ENCODE data around the gene ZNFX1. TPM values are rescaled to one million over a fixed set of nuclear protein-coding genes. Genes with fewer than 3 reads are reported as not detected.

Gene ZNFX1
- total RNA-seq, 1 donor from 2014 or later, result 6.9 TPM

DNA sequence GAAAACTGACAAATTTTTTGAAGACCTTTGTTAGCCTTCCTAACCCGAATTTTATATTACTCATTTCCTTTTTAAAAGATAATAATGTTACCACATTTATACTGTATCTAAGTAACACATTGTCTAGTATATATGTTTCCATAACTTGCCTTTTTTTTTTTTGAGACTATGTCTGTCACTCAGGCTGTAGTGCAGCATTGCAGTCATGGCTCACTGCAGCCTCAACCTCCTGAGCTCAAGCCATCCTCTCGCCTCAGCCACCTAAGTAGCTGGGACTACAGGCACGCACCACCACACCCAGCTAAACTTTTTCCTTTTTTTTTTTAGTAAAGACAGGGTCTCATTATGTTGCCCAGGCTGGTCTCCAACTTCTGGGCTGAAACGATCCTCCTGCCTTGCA, 18.6 kb downstream of the ZNFX1 start:
- Mint-ChIP-seq H3K36me3 (peaks cover 33% of the 10 kb centered on the region), H3K9me3 (no peaks in the 10 kb centered on the region), H3K27ac (no peak overlapping the region), H3K27me3 (ENCODE audit: insufficient read depth, low read depth) (no peaks in the 10 kb centered on the region), H3K4me1 (no peaks in the 10 kb centered on the region), H3K4me3 (no peak overlapping the region)
- Histone ChIP-seq H3K4me3 (no peak overlapping the region), H2AFZ (replicated peaks) (no peak overlapping the region), H4K20me1 (ENCODE audit: low read depth) (no peaks in the 10 kb centered on the region), H3K9ac (no peak overlapping the region), H3K4me1 (no peaks in the 10 kb centered on the region), H3F3A (ENCODE audit: low read depth) (no peaks in the 10 kb centered on the region), H3K4me2 (no peak overlapping the region), H3K36me3 (no peaks in the 10 kb centered on the region), H3K27me3 (no peaks in the 10 kb centered on the region), H3K9me3 (ENCODE audit: low read depth) (no peaks in the 10 kb centered on the region), H3K27ac (no peak overlapping the region), H3K79me2 (ENCODE audit: low read depth) (no peaks in the 10 kb centered on the region)
- TF ChIP-seq, protein P1, sequence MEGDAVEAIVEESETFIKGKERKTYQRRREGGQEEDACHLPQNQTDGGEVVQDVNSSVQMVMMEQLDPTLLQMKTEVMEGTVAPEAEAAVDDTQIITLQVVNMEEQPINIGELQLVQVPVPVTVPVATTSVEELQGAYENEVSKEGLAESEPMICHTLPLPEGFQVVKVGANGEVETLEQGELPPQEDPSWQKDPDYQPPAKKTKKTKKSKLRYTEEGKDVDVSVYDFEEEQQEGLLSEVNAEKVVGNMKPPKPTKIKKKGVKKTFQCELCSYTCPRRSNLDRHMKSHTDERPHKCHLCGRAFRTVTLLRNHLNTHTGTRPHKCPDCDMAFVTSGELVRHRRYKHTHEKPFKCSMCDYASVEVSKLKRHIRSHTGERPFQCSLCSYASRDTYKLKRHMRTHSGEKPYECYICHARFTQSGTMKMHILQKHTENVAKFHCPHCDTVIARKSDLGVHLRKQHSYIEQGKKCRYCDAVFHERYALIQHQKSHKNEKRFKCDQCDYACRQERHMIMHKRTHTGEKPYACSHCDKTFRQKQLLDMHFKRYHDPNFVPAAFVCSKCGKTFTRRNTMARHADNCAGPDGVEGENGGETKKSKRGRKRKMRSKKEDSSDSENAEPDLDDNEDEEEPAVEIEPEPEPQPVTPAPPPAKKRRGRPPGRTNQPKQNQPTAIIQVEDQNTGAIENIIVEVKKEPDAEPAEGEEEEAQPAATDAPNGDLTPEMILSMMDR (IDR thresholded peaks at IDR 0.05), result no peak
- TF ChIP-seq EZH2 (IDR thresholded peaks at IDR 0.05), result no peak
- no peak for TF ChIP-seq EZH2phosphoT487 (IDR thresholded peaks at IDR 0.05)
- DNase-seq (ENCODE audit: low spot score), result no peak

DNA sequence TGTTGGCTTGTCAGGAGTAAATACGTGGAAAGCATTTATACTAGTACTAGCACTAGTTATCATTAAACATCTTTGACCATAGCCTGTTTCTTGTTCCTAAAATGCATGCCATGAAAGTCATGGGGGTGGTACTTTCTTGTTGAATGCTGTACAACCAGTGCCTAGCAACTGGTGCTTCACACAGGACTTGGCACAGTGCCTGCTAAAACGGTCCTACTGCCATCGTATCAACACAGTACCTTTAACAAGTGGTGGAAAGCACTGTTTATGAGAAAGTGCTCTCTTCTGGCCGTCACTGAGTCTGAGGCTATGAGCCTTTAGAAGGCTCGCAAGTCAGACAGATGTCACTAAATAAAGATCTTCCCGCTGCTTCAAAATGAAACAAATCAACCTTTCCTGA, 21.6 kb downstream of the ZNFX1 start:
- Mint-ChIP-seq H3K4me1 (peaks cover 3% of the 10 kb centered on the region), H3K36me3 (peaks cover 33% of the 10 kb centered on the region), H3K9me3 (no peaks in the 10 kb centered on the region), H3K27me3 (ENCODE audit: insufficient read depth, low read depth) (no peaks in the 10 kb centered on the region), H3K4me3 (no peak overlapping the region), H3K27ac (no peak overlapping the region)
- no peak for TF ChIP-seq EZH2 (IDR thresholded peaks at IDR 0.05)
- no peak for TF ChIP-seq EZH2phosphoT487 (IDR thresholded peaks at IDR 0.05)
- TF ChIP-seq, protein P1 (IDR thresholded peaks at IDR 0.05), result no peak
- H3K9ac ChIP-seq, result no peak overlapping the region
- no peak overlapping the region for H3K4me2 ChIP-seq
- no peaks in the 10 kb centered on the region for H3K79me2 ChIP-seq (ENCODE audit: low read depth)
- no peaks in the 10 kb centered on the region for H3F3A ChIP-seq (ENCODE audit: low read depth)
- no peaks in the 10 kb centered on the region for H3K9me3 ChIP-seq (ENCODE audit: low read depth)
- no peaks in the 10 kb centered on the region for H3K4me1 ChIP-seq
- no peaks in the 10 kb centered on the region for H4K20me1 ChIP-seq (ENCODE audit: low read depth)
- DNase-seq (ENCODE audit: low spot score), result no peak
- no peak overlapping the region for H3K27ac ChIP-seq
- no peaks in the 10 kb centered on the region for H3K27me3 ChIP-seq
- H3K36me3 ChIP-seq, result no peaks in the 10 kb centered on the region
- no peak overlapping the region for H2AFZ ChIP-seq (replicated peaks)
- H3K4me3 ChIP-seq, result no peak overlapping the region

DNA sequence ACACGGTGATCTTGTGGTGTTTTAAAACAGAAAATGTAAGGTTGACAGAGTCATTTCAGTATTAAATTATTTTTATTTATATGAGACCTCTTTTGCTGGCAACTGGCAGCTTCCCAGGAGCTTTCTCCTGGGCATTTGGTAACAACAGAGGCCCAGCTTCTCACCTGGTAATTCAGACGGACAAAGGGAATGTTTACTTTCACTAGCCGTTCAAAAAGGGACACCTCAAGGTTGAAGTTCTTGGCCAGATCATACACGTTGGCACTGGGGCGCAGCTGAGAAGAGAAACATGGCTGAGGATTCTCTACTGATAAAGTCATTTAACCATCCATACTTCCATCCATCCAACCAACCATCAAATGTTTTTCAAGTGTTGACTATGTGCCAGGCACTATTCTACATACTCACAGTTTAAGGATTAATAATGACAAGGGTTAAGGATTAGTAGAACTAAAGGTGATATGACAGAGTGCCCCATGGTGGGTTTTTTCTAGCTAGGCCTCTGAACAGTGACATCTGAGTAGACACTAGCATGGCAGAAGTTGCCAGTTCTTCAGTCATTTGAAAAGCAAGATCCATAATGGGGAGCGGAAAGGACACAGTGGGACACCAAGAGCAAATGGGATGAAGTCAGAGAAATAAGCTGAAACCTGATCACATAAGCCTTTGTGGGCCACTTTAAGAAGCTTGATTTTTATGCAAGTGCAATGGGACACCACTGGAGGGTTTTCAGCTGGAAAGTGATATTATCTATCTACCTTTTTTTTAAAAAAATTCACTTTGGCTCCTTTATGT, 25.1 kb downstream of the ZNFX1 start:
- no peaks in the 10 kb centered on the region for H3F3A ChIP-seq (ENCODE audit: low read depth)
- TF ChIP-seq EZH2 (IDR thresholded peaks at IDR 0.05) (no peak), EZH2phosphoT487 (IDR thresholded peaks at IDR 0.05) (no peak)
- TF ChIP-seq, protein P1 (IDR thresholded peaks at IDR 0.05), result no peak
- H2AFZ ChIP-seq (replicated peaks), result no peak overlapping the region
- no peaks in the 10 kb centered on the region for H3K36me3 ChIP-seq
- Mint-ChIP-seq H3K4me3 (no peak overlapping the region), H3K36me3 (peaks cover 40% of the 10 kb centered on the region), H3K27me3 (ENCODE audit: insufficient read depth, low read depth) (peaks cover 2% of the 10 kb centered on the region), H3K9me3 (no peaks in the 10 kb centered on the region), H3K27ac (no peak overlapping the region), H3K4me1 (peaks cover 3% of the 10 kb centered on the region)
- H3K9me3 ChIP-seq (ENCODE audit: low read depth), result no peaks in the 10 kb centered on the region
- H3K27ac ChIP-seq, result no peak overlapping the region
- H3K9ac ChIP-seq, result no peak overlapping the region
- no peak overlapping the region for H3K4me2 ChIP-seq
- no peaks in the 10 kb centered on the region for H4K20me1 ChIP-seq (ENCODE audit: low read depth)
- no peaks in the 10 kb centered on the region for H3K27me3 ChIP-seq
- no peaks in the 10 kb centered on the region for H3K4me1 ChIP-seq
- DNase-seq (ENCODE audit: low spot score), result no peak
- no peaks in the 10 kb centered on the region for H3K79me2 ChIP-seq (ENCODE audit: low read depth)
- no peak overlapping the region for H3K4me3 ChIP-seq
